WTC11 (cell line): ENCODE measurements around the gene ADAP1.

ENCODE experiments used
- CREB1 ChIP-seq: sonication (generic); formaldehyde crosslinking; IDR thresholded peaks from 2 replicates; pipeline ENCODE4 v1.8.0; 2023; ENCODE audit warnings: mild to moderate bottlenecking, missing genetic modification reagents
- E2F1 ChIP-seq: sonication (generic); formaldehyde crosslinking; IDR thresholded peaks from 2 replicates; pipeline ENCODE4 v1.8.0; 2022; ENCODE audit warnings: mild to moderate bottlenecking, missing genetic modification reagents

- no peak for TF ChIP-seq E2F1
- no peak for TF ChIP-seq CREB1 (CRISPR knock-in tag)
Measured at GRCh38 chr7:889025-889390, 65.5 kb downstream of the ADAP1 start.
